ENCODE measurements around the gene SCAMP4. TPM values are rescaled to one million over a fixed set of nuclear protein-coding genes. Genes with fewer than 3 reads are reported as not detected.

SCAMP4 gene
- total RNA-seq, 2 donors from 2014 or later, result 35.0 to 42.1 TPM

DNA sequence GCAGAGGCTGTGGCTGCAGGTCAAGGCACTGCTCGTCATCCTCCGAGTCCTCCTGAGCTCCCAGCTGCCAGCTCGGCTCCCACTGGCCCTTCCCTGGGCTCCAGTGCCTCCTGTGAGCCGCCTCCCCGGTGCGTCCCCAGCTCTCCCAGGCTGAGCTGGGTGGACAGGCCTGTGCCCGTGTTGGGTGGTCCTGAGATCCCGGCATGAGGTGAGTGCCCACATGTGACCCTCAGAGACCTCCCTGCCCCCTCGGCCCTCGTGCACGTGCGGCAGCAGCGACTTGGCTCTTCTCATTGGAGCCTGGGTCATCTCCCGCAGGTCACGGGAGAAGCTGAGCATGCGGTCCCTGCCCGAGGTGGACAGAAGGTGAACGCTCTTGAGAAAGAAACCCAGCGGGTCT, 15.4 kb downstream of the SCAMP4 start:
- Histone ChIP-seq H3K4me3 (no peak overlapping the region), H3K27me3 (no peaks in the 10 kb centered on the region), H3K27ac (no peak overlapping the region), H3K9me3 (no peaks in the 10 kb centered on the region), H3K4me1 (no peaks in the 10 kb centered on the region), H3K36me3 (peaks cover 49% of the 10 kb centered on the region)
- DNase-seq (ENCODE audit: low spot score), result no peak
- TF ChIP-seq, protein P1, sequence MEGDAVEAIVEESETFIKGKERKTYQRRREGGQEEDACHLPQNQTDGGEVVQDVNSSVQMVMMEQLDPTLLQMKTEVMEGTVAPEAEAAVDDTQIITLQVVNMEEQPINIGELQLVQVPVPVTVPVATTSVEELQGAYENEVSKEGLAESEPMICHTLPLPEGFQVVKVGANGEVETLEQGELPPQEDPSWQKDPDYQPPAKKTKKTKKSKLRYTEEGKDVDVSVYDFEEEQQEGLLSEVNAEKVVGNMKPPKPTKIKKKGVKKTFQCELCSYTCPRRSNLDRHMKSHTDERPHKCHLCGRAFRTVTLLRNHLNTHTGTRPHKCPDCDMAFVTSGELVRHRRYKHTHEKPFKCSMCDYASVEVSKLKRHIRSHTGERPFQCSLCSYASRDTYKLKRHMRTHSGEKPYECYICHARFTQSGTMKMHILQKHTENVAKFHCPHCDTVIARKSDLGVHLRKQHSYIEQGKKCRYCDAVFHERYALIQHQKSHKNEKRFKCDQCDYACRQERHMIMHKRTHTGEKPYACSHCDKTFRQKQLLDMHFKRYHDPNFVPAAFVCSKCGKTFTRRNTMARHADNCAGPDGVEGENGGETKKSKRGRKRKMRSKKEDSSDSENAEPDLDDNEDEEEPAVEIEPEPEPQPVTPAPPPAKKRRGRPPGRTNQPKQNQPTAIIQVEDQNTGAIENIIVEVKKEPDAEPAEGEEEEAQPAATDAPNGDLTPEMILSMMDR (IDR thresholded peaks at IDR 0.05), result no peak

- no peak for DNase-seq (ENCODE audit: low spot score)
- H3K4me3 ChIP-seq, result no peak overlapping the region
- TF ChIP-seq, protein P1 (IDR thresholded peaks at IDR 0.05), result no peak
- H3K4me1 ChIP-seq, result no peaks in the 10 kb centered on the region
- H3K27ac ChIP-seq, result no peak overlapping the region
- H3K36me3 ChIP-seq, result peaks cover 49% of the 10 kb centered on the region
- H3K27me3 ChIP-seq, result no peaks in the 10 kb centered on the region
- no peaks in the 10 kb centered on the region for H3K9me3 ChIP-seq
Measured at GRCh38 chr19:1921326-1921725, 16.1 kb downstream of the SCAMP4 start.

GRCh38 chr19:1921825-1922224, 16.6 kb downstream of the SCAMP4 start:
- TF ChIP-seq, protein P1 (IDR thresholded peaks at IDR 0.05), result no peak
- Histone ChIP-seq H3K36me3 (peaks cover 49% of the 10 kb centered on the region), H3K27ac (no peak overlapping the region), H3K9me3 (no peaks in the 10 kb centered on the region), H3K4me1 (no peaks in the 10 kb centered on the region), H3K27me3 (no peaks in the 10 kb centered on the region), H3K4me3 (no peak overlapping the region)
- no peak for DNase-seq (ENCODE audit: low spot score)

DNA sequence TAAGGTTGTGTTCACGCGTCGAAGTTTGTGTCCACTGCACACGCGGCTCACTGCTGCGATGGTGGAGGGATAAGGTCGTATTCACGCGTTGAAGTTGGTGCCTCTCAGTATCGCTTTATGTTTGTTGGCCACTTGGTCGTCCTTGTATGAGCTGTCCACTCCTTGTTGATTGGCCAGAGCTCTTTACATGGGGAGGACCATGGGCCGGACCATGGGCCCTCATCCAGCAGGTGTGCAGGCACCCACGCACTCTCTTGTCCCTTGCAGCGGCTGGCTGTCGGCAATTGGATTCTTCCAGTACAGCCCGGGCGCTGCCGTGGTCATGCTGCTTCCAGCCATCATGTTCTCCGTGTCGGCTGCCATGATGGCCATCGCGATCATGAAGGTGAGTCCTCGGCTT, 17.6 kb downstream of the SCAMP4 start:
- H3K27ac ChIP-seq, result no peak overlapping the region
- peaks cover 44% of the 10 kb centered on the region for H3K36me3 ChIP-seq
- no peaks in the 10 kb centered on the region for H3K9me3 ChIP-seq
- no peaks in the 10 kb centered on the region for H3K27me3 ChIP-seq
- H3K4me1 ChIP-seq, result no peaks in the 10 kb centered on the region
- TF ChIP-seq, protein P1 (IDR thresholded peaks at IDR 0.05), result no peak
- H3K4me3 ChIP-seq, result no peak overlapping the region
- DNase-seq (ENCODE audit: low spot score), result no peak

DNA sequence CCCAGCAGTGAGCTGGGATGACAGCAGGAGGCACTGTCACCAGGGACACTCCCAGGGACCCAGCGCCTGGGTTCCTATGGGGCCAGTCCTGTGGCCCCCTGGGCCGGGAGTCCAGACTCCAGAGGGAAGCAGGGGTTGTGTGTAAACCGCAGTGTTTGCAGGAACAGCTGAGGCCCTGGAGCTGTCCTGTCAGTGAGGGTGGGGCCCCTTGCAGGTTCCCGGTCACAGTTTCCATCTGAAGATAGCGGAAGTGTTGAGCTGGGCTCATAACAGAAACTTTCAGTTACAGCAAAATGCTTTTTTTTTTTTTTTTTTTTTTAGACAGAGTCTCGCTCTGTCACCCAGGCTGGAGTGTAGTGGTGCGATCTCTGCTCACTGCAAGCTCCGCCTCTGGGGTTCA, 18.1 kb downstream of the SCAMP4 start:
- DNase-seq (ENCODE audit: low spot score), result no peak

More for the DNA sequence above, 18.1 kb downstream of the SCAMP4 start:
- no peak overlapping the region for H3K27ac ChIP-seq
- no peaks in the 10 kb centered on the region for H3K9me3 ChIP-seq
- no peaks in the 10 kb centered on the region for H3K27me3 ChIP-seq
- TF ChIP-seq, protein P1 (IDR thresholded peaks at IDR 0.05), result no peak
- H3K4me1 ChIP-seq, result no peaks in the 10 kb centered on the region
- peaks cover 39% of the 10 kb centered on the region for H3K36me3 ChIP-seq
- no peak overlapping the region for H3K4me3 ChIP-seq

Data from right atrium auricular region (tissue), 2 donors.